IPS-18a (cell line): ENCODE measurements around the gene MED8.
"Not testable (repeated sequence)": the region's sequence is repeated elsewhere in the genome, so short reads cannot be mapped to it uniquely, and the experiment has no call there.

Experiments
- H3K27ac ChIP-seq: one replicate; pipeline ENCODE4 v1.5.1; 2013; ENCODE audit warnings: low read length
- H3K27me3 ChIP-seq: one replicate; pipeline ENCODE4 v1.6.1; 2013; ENCODE audit warnings: mild to moderate bottlenecking, low read length; ENCODE audit not compliant: control insufficient read depth, insufficient read depth
- H3K36me3 ChIP-seq: one replicate; pipeline ENCODE4 v1.6.1; 2013; ENCODE audit warnings: low read depth, low read length; ENCODE audit not compliant: control insufficient read depth
- H3K4me1 ChIP-seq: one replicate; pipeline ENCODE4 v1.6.1; 2013; ENCODE audit warnings: low read depth, low read length; ENCODE audit not compliant: control insufficient read depth
- H3K4me3 ChIP-seq: one replicate; pipeline ENCODE4 v1.5.1; 2013; ENCODE audit warnings: low read length
- H3K9ac ChIP-seq: one replicate; pipeline ENCODE4 v1.6.1; 2013; ENCODE audit warnings: mild to moderate bottlenecking, low read length, moderate library complexity
- H3K9me3 ChIP-seq: one replicate; pipeline ENCODE4 v1.6.1; 2013; ENCODE audit warnings: low read depth, low read length; ENCODE audit not compliant: control insufficient read depth

Gene MED8

GRCh38 chr1:43400441-43400840 is 10.8 kb upstream of the MED8 start:
- H3K9me3 ChIP-seq, H3K36me3 ChIP-seq, H3K27me3 ChIP-seq, H3K4me3 ChIP-seq, H3K9ac ChIP-seq, H3K4me1 ChIP-seq, H3K27ac ChIP-seq: not testable (repeated sequence)

- H3K4me3 ChIP-seq = no peak overlapping the region
- no peaks in the 10 kb centered on the region for H3K27me3 ChIP-seq
- H3K9me3 ChIP-seq = no peaks in the 10 kb centered on the region
- H3K4me1 ChIP-seq = no peaks in the 10 kb centered on the region
- H3K27ac ChIP-seq = no peak overlapping the region
- H3K36me3 ChIP-seq = no peaks in the 10 kb centered on the region
- no peak overlapping the region for H3K9ac ChIP-seq
These were observed 8.6 kb upstream of the MED8 start for GRCh38 chr1:43398227-43398626.

DNA sequence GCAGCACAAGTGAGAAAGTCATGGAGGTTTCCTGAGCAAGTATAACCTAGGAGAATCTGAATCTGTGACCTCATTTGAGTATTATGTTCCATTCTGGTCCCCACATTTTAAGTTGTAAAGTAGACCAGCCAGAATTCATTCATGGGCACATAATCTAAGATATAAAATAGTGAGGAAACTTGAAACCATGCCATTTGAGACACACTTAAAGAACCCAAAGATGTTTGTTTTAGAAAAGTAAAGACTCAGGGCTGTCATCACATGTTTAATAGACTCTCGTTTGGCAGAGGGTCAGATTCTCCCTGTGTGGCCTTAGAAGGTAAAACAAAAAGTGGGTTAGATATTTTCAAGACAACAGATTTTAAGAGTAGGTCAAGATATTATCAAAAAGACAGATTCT is 6.5 kb upstream of the MED8 start:
- H3K4me3 ChIP-seq = no peak overlapping the region
- no peak overlapping the region for H3K9ac ChIP-seq
- H3K27me3 ChIP-seq = no peaks in the 10 kb centered on the region
- H3K4me1 ChIP-seq = no peaks in the 10 kb centered on the region
- H3K9me3 ChIP-seq = no peaks in the 10 kb centered on the region
- H3K36me3 ChIP-seq = no peaks in the 10 kb centered on the region
- no peak overlapping the region for H3K27ac ChIP-seq

DNA sequence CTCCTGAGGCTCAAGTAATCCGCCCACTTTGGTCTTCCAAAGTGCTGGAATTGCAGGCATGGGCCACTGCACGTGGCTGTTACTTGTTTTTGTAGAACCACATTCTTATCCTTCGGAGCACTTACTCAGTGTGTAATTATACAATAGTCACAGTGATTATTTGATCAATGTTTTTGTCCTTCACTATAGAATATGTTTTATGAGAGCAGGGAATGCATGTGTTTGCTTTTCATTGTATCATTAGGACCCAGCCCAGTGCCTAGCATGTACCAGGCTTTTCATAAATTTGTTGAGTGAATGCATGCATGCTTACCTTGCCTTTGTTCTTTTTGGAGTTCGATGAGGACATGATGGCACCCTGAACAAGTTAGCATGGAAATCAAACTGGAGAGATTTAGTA is 5.9 kb upstream of the MED8 start:
- H3K9me3 ChIP-seq = no peaks in the 10 kb centered on the region
- no peaks in the 10 kb centered on the region for H3K36me3 ChIP-seq
- H3K27me3 ChIP-seq = no peaks in the 10 kb centered on the region
- no peak overlapping the region for H3K27ac ChIP-seq
- H3K4me1 ChIP-seq = peaks cover 2% of the 10 kb centered on the region
- no peak overlapping the region for H3K9ac ChIP-seq
- H3K4me3 ChIP-seq = no peak overlapping the region

DNA sequence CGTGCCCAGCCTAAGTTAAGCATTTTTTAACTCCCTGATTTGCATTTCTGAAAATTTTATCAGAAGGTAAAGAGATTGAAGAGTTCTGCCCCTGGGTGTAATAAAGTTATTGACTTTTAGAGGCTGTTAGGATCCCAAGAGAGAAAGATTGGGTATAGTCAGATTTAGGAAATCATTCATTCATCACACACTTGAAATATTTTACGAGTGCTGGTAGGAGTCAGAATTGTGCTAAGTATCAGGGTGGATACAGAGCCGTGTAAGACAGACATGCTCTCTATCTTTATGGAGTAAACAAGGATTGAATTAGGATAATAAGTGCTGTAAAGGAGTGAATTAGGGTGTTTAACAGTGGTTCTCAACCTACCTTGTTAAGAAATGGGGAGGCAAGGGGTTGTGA is 3.1 kb upstream of the MED8 start:
- Histone ChIP-seq H3K27ac (no peak overlapping the region), H3K36me3 (no peaks in the 10 kb centered on the region), H3K9ac (no peak overlapping the region), H3K4me1 (peaks cover 5% of the 10 kb centered on the region), H3K27me3 (no peaks in the 10 kb centered on the region), H3K4me3 (no peak overlapping the region), H3K9me3 (no peaks in the 10 kb centered on the region)

GRCh38 chr1:43388613-43389012 is 987 bp downstream of the MED8 start:
- Histone ChIP-seq H3K9me3 (no peaks in the 10 kb centered on the region), H3K9ac (peak overlapping the region; percentile 66), H3K4me3 (peak overlapping the region; percentile 86), H3K27me3 (no peaks in the 10 kb centered on the region), H3K36me3 (peaks cover 34% of the 10 kb centered on the region), H3K27ac (no peak overlapping the region), H3K4me1 (peaks cover 5% of the 10 kb centered on the region)

DNA sequence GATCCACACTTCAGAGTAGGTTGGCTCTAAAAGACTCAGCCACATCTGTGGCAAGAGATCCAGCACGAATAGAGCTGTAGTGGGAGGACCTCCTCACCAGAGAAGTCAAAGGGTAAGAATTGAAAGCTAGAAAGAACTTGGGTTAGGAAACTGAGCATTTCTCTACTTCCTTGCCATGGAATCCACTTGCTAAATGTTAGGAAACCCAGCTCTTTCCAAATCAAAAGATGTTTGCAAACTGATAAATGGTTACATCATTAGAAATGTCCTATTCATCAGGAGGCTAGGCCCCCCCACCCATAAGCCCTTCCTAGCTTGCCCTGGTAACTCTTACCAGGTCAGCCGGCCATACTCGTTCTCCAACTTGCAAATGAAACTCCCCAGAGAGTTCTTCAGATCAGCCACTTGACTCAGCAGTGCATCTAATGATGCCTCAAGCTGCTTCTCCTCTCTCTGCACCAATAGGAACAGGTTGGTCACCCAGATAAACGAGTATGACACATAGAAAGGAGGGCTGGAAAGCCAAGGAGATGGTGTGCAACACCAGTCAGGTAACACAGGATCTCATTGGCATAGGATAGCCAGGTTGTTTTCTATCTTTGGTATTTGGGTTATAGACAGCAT is 1.5 kb downstream of the MED8 start:
- Histone ChIP-seq H3K27ac (no peak overlapping the region), H3K4me3 (no peak overlapping the region), H3K27me3 (no peaks in the 10 kb centered on the region), H3K9ac (no peak overlapping the region), H3K36me3 (peaks cover 40% of the 10 kb centered on the region), H3K4me1 (peaks cover 5% of the 10 kb centered on the region), H3K9me3 (no peaks in the 10 kb centered on the region)

DNA sequence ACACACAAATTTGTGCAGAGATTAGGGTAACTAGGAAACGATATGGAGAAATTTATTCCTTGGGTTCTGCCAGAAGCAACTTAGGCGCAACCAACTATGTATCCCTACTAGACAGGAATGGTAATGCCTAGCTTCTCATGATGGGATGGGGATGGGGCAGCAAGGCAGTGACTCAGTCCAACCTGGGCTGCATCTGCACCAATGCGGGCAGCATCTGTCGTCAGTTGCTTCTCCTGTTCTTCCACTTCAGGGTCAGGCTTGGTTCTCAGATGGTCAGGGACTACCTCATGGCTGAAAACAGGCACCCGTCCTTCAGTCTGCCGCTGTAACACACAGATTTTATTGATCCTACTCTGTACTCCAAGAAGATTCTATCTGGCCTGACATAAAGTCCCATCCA is 2.9 kb downstream of the MED8 start:
- H3K27ac ChIP-seq = no peak overlapping the region
- H3K4me1 ChIP-seq = peaks cover 5% of the 10 kb centered on the region
- H3K4me3 ChIP-seq = no peak overlapping the region
- no peaks in the 10 kb centered on the region for H3K9me3 ChIP-seq
- H3K27me3 ChIP-seq = no peaks in the 10 kb centered on the region
- no peak overlapping the region for H3K9ac ChIP-seq
- H3K36me3 ChIP-seq = peaks cover 45% of the 10 kb centered on the region

DNA sequence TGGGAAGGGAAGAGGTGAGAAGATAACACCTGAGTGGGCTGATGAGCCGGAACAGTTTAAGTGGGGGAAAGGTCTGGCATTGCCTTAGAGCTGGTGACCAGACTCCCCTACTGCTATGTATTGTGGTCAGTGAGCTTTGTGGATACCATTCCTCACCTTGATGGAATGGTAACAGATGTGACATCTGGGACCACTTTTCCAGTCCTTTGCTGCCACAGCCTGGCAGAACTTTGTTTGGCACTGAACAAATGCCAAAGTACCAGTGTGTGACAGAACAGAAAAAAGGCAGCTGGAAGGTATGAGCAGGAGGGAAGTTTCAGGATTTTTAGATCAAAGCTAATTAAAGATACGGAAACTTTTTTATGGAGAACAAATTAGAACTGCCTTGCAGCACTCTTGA is 6.2 kb downstream of the MED8 start:
- H3K4me1 ChIP-seq = no peaks in the 10 kb centered on the region
- H3K36me3 ChIP-seq = peaks cover 45% of the 10 kb centered on the region
- H3K9ac ChIP-seq = no peak overlapping the region
- no peaks in the 10 kb centered on the region for H3K27me3 ChIP-seq
- H3K27ac ChIP-seq = no peak overlapping the region
- no peak overlapping the region for H3K4me3 ChIP-seq
- H3K9me3 ChIP-seq = no peaks in the 10 kb centered on the region

- Histone ChIP-seq H3K4me3 (no peak overlapping the region), H3K4me1 (no peaks in the 10 kb centered on the region), H3K9me3 (no peaks in the 10 kb centered on the region), H3K27me3 (no peaks in the 10 kb centered on the region), H3K36me3 (peaks cover 45% of the 10 kb centered on the region), H3K9ac (no peak overlapping the region), H3K27ac (no peak overlapping the region)
These were observed 7.4 kb downstream of the MED8 start for GRCh38 chr1:43382027-43382779.

- Histone ChIP-seq H3K27me3 (no peaks in the 10 kb centered on the region), H3K4me3 (no peak overlapping the region), H3K9ac (no peak overlapping the region), H3K36me3 (peaks cover 40% of the 10 kb centered on the region), H3K9me3 (no peaks in the 10 kb centered on the region), H3K27ac (no peak overlapping the region), H3K4me1 (no peaks in the 10 kb centered on the region)
These were observed 8.0 kb downstream of the MED8 start for GRCh38 chr1:43381612-43382011.

DNA sequence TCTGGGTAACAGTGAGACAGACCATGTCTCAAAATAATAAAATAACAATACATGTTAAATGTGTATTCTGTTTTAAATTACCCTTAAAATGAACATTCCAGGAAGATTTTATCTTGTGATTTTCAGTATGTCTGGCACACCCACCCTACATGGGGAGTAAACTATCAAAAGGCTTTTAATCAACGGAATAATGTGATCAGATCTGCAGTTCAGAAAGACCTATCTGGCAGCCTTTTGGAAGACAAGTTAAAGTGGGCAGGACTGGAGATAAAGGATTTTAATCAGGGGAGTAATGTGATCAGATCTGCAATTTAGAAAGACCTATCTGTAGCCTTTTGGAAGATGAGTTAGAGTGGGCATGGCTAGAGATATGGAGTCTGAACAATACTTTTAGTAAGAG is 10.1 kb downstream of the MED8 start:
- H3K27me3 ChIP-seq = no peaks in the 10 kb centered on the region
- H3K4me3 ChIP-seq = no peak overlapping the region
- no peaks in the 10 kb centered on the region for H3K9me3 ChIP-seq
- H3K27ac ChIP-seq = no peak overlapping the region
- H3K36me3 ChIP-seq = peaks cover 19% of the 10 kb centered on the region
- H3K9ac ChIP-seq = no peak overlapping the region
- H3K4me1 ChIP-seq = no peaks in the 10 kb centered on the region
